GM12878 (cell line): ENCODE data around the gene NLGN2.

ENCODE experiments used
- CTCF ChIP-seq, 3 experiments: IDR thresholded peaks in 2 of 3; conservative IDR thresholded peaks in 1 of 3; 2 replicates each; pipeline ENCODE4 v1.5.1; 2011; ENCODE audit warnings: low read depth in 3 of 3, low read length in 3 of 3, mild to moderate bottlenecking in 3 of 3, control low read depth in 2 of 3, moderate library complexity in 2 of 3, inconsistent platforms in 1 of 3, mixed read lengths in 1 of 3; ENCODE audit not compliant: control insufficient read depth in 2 of 3, insufficient read depth in 1 of 3; ENCODE audit errors: extremely low read depth in 1 of 3
- FOXM1 ChIP-seq: IDR thresholded peaks from 2 replicates; pipeline ENCODE4 v1.6.1; 2012; ENCODE audit warnings: low read depth, mild to moderate bottlenecking, inconsistent platforms, low read length, moderate library complexity

DNA sequence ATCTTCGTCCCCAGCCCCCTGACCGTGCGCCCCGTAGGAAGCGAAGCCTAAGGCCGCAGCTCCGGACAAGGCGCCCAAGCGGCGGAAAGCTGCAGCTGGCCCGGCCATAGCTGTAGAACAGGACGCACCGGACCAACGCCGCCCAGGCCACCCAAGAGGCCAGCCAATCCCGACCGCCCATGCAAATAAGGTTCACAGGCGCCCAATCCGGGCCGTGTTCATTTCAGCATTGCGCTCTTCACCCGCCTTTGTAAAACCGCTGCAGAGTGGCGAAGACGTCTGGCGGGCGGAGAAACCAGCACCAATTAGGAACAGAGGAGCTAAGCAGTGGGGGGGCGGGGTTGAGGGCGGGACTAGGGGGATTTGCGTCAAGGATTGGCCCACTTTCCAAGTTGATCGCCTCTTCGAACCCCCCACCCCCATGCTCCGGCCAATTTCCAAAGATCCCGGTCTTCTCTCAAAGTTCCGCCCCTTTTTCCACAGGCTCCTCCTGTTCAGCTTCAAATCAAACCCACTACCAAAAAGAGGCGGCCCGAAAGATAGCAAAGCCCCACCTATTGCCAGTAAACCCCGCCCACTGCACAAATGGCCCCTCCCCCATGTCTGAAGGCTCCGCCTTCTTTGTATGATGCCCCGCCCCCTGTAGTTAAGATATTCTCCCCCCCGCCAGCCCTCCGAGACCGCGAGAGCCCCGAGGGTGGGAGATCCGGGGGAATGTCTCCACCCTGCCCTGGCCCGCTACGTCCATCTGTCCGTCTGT is 3.5 kb upstream of the NLGN2 start, which contains the start of gene TMEM256:
- no peak for TF ChIP-seq CTCF (IDR thresholded peaks at IDR 0.05 in 2 of 3, conservative IDR thresholded peaks at IDR 0.05 in 1 of 3; ENCODE audit: control insufficient read depth in 2 of 3, extremely low read depth in 1 of 3, insufficient read depth in 1 of 3, low read depth in 3 of 3, low read length in 3 of 3)
- TF ChIP-seq FOXM1: no peak
